Measurements from ENCODE around the gene WIPF1. TPM values are rescaled to one million over a fixed set of nuclear protein-coding genes. Genes with fewer than 3 reads are reported as not detected.

WIPF1 gene
- total RNA-seq, 4 donors from 2014 or later, result 3.1 to 8.4 (median 4.9) TPM

GRCh38 chr2:174611854-174612253, 14.2 kb upstream of the WIPF1 start:
- Histone ChIP-seq H3K4me1 (peaks cover 0 to 7% of the 10 kb centered on the region in 2 donors), H3K9me3 (no peaks in the 10 kb centered on the region), H3K27me3 (no peaks in the 10 kb centered on the region), H3K36me3 (no peaks in the 10 kb centered on the region), H3K4me3 (no peak overlapping the region), H3K27ac (no peak overlapping the region)
- TF ChIP-seq POLR2A (IDR thresholded peaks at IDR 0.05) (no peak), CTCF (IDR thresholded peaks at IDR 0.05 in 4 of 5, conservative IDR thresholded peaks at IDR 0.05 in 1 of 5) (no peak)
- no peak for DNase-seq
- no peak for ATAC-seq
- in situ Hi-C loops (cut with MboI; ENCODE audit: low sequenced_read_pairs in 4 of 4) (no loop called here), intact Hi-C loops (cut with DNase I; ENCODE audit: low total_unique reads) (no loop called here)

- peaks cover 0 to 6% of the 10 kb centered on the region in 2 donors for H3K4me1 ChIP-seq
- ATAC-seq, result no peak
- intact Hi-C loops (cut with DNase I; ENCODE audit: low total_unique reads), result no loop called here
- H3K27me3 ChIP-seq, result no peaks in the 10 kb centered on the region
- TF ChIP-seq POLR2A (IDR thresholded peaks at IDR 0.05) (no peak), CTCF (IDR thresholded peaks at IDR 0.05 in 4 of 5, conservative IDR thresholded peaks at IDR 0.05 in 1 of 5) (no peak)
- H3K27ac ChIP-seq, result no peak overlapping the region
- in situ Hi-C loops (cut with MboI; ENCODE audit: low sequenced_read_pairs in 4 of 4), result no loop called here
- no peaks in the 10 kb centered on the region for H3K36me3 ChIP-seq
- DNase-seq, result no peak
- H3K4me3 ChIP-seq, result no peak overlapping the region
- no peaks in the 10 kb centered on the region for H3K9me3 ChIP-seq
Observed at GRCh38 chr2:174611006-174611405, 13.4 kb upstream of the WIPF1 start.

- TF ChIP-seq POLR2A (IDR thresholded peaks at IDR 0.05), result no peak
- TF ChIP-seq CTCF (IDR thresholded peaks at IDR 0.05 in 4 of 5, conservative IDR thresholded peaks at IDR 0.05 in 1 of 5), result no peak
- peaks cover 0 to under 1% of the 10 kb centered on the region in 2 donors for H3K4me1 ChIP-seq
- intact Hi-C loops (cut with DNase I; ENCODE audit: low total_unique reads) (no loop called here), in situ Hi-C loops (cut with MboI; ENCODE audit: low sequenced_read_pairs in 4 of 4) (no loop called here)
- H3K27me3 ChIP-seq, result no peaks in the 10 kb centered on the region
- no peak overlapping the region for H3K27ac ChIP-seq
- no peaks in the 10 kb centered on the region for H3K36me3 ChIP-seq
- H3K4me3 ChIP-seq, result no peak overlapping the region
- DNase-seq (no peak), ATAC-seq (no peak)
- H3K9me3 ChIP-seq, result no peaks in the 10 kb centered on the region
Observed at GRCh38 chr2:174610243-174610995, 12.8 kb upstream of the WIPF1 start.

- DNase-seq (no peak), ATAC-seq (no peak)
- no peak overlapping the region for H3K4me3 ChIP-seq
- in situ Hi-C loops (cut with MboI; ENCODE audit: low sequenced_read_pairs in 4 of 4), result no loop called here
- H3K9me3 ChIP-seq, result no peaks in the 10 kb centered on the region
- intact Hi-C loops (cut with DNase I; ENCODE audit: low total_unique reads), result loop anchor here (10.0 kb wide), 1 partner anchor 76 kb away; no protein-coding TSS in a partner anchor
- H3K27me3 ChIP-seq, result no peaks in the 10 kb centered on the region
- H3K36me3 ChIP-seq, result no peaks in the 10 kb centered on the region
- no peak for TF ChIP-seq POLR2A (IDR thresholded peaks at IDR 0.05)
- TF ChIP-seq CTCF (IDR thresholded peaks at IDR 0.05 in 4 of 5, conservative IDR thresholded peaks at IDR 0.05 in 1 of 5), result no peak
- H3K4me1 ChIP-seq, result no peaks in the 10 kb centered on the region
- H3K27ac ChIP-seq, result no peak overlapping the region
Observed at GRCh38 chr2:174609261-174609660, 11.7 kb upstream of the WIPF1 start.
